Stimulated activated CD4-positive, alpha-beta T cell treated with anti-CD3 and anti-CD28 coated beads, Interleukin-15, amount 100 ng/mL, for 24 hours (primary cell): Measurements from ENCODE around the gene RAI1.
A peak's percentile ranks its signal among the peaks of the same experiment; 100 is the strongest.

ENCODE experiments used
- DNase-seq: peaks from one replicate; pipeline ENCODE4 v3.0.0-alpha.2; 2020

The RAI1 gene

GRCh38 chr17:17820046-17820445, 138.8 kb downstream of the RAI1 start:
- DNase-seq: no peak

- no peak for DNase-seq
Observed at GRCh38 chr17:17820463-17821158, 139.4 kb downstream of the RAI1 start.

- no peak for DNase-seq
Observed at GRCh38 chr17:17822189-17822588, 140.9 kb downstream of the RAI1 start.

- no peak for DNase-seq
Observed at GRCh38 chr17:17822616-17823015, 141.4 kb downstream of the RAI1 start.

GRCh38 chr17:17823433-17824118, 142.3 kb downstream of the RAI1 start:
- peak; percentile 80 for DNase-seq

- DNase-seq: peak; percentile 52
Observed at GRCh38 chr17:17824119-17824782, 143.0 kb downstream of the RAI1 start.

- no peak for DNase-seq
Observed at GRCh38 chr17:17824783-17825614, 143.7 kb downstream of the RAI1 start.

GRCh38 chr17:17826342-17826713, 145.1 kb downstream of the RAI1 start:
- no peak for DNase-seq

GRCh38 chr17:17826942-17827785, 145.9 kb downstream of the RAI1 start:
- no peak for DNase-seq

DNA sequence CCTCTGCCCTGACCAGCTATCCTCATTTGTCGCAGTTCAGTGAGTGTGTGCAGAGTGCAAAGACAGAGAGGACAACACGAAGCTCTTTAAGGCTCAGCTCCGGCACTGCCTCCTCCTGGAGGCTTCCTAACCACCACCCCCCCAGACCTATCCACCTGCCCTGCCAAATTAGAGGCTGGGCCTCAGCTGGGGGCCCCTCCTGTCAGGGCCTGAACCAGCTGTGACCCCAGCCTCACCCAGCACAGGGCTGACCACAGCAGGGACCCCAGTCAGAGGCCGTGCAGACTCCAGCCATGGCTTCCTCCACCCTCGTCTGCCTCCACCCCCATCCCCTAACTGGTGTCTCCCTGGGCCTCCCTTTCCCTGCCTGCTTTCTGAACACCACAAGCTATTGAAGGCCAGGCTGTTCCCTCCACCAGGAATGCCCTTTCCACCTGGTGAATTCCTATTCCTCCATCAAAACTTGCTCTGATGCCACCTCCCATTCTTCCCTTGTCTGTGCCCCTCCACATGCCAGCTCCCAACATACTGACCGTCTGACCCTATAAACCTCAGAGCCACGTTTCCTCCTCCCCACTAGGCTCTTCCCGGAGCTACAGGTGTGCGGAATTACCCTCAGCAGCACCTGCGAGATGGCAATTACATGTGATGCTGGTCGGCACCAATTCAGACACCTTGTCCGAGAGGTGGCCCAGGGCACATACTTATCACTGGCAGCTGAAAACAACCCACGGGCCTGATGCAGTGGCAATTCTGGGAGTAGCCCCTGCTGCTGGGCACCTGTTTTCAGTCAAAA, 146.8 kb downstream of the RAI1 start:
- no peak for DNase-seq

GRCh38 chr17:17830269-17830567, 149.0 kb downstream of the RAI1 start:
- no peak for DNase-seq

DNA sequence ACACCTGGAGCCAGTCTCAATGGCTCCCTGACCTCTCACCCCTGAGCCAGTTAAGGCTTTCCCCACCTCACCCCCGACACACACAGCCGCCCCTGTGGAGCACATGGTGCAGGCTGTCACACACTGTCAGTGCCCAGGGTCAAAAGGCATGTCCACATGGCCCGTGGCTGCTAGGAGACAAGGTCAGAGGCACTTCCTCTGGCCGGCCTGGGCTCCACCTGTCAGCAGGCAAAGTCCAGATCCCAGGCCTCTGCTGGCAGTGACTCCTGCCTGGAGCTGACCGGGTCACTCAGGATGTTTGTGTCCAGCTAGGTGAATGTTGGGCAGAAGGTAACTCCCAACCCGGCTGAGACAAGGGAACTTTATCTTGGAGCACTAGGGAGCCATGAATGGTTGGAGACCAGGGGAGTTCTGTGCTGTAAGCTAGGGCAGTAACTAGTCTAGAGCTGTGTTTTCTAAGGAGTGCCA, 149.5 kb downstream of the RAI1 start:
- no peak for DNase-seq

DNA sequence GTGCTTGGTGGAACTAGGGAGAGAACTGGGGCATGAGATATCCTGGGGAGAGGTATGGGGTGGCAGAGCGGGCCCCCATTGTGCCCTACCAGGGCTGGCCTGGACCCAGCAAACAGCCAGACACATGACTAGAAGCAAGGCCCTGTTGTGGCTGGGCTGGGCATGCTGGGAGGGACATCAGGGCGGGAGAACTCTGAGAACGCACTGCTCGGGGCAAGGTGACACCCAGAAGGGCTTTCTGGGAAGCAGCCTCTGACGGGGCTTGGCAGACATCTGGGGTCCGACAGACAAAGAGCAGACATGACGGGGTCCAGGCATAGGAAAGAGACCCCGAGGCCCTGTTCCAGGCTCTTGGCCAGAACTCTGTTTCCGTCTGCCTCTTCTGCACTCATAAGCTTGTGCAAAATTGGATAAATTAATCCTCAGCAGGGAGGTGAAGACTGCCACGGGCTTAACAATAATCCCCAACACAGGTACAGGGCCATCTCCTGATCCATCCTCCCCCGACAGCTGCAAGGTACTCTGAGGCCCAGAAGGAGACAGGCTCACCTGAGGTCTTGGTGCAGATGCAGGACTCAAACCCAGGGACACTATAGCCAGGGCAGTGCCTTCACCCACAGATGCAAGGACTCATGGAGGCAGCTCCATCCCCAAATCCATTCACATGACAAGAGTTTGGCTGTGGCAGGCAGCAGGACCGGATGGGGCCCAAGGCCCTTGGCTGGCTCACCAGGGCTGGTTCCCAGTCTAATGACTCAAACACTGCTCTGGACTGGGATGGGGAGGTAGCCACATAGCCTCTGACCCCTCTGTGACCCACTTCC, 150.2 kb downstream of the RAI1 start:
- DNase-seq: no peak

DNA sequence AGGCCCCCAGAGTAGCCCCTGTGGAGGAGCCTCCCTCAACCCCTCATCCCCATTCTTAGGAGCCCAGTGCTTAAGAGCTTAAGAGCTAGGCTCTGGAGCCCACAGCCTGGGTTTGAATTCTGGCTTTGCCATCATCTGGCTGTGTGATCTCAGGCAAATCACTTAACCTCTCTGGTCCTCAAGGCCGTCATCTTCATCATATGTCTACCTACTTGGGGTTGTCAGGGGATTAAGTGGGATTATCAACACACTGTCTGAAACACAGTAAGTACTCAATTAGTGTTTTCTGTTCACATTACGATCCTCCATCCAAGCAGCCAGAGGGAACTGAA, 150.7 kb downstream of the RAI1 start:
- DNase-seq: no peak

GRCh38 chr17:17833658-17834357, 152.6 kb downstream of the RAI1 start:
- DNase-seq: no peak

DNA sequence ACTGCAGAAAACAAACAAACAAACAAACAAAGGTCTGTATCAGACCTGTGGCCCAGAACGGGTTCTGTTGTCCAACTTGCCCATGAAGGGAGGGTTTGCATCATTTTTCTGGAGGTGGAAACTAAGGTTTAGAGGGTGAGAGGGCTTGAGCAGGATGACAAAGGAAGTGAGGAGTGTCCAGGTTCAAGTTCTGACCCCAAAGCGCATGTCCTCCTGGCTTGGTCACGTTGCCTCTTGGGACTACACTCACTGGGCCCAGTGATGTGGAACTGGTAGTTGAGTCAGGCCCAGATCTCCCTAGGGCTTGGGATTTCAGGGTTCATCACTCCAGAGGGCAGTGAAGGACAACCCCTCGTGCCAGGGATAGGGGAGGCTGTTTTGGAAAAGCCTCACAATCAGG, 153.7 kb downstream of the RAI1 start:
- no peak for DNase-seq

DNA sequence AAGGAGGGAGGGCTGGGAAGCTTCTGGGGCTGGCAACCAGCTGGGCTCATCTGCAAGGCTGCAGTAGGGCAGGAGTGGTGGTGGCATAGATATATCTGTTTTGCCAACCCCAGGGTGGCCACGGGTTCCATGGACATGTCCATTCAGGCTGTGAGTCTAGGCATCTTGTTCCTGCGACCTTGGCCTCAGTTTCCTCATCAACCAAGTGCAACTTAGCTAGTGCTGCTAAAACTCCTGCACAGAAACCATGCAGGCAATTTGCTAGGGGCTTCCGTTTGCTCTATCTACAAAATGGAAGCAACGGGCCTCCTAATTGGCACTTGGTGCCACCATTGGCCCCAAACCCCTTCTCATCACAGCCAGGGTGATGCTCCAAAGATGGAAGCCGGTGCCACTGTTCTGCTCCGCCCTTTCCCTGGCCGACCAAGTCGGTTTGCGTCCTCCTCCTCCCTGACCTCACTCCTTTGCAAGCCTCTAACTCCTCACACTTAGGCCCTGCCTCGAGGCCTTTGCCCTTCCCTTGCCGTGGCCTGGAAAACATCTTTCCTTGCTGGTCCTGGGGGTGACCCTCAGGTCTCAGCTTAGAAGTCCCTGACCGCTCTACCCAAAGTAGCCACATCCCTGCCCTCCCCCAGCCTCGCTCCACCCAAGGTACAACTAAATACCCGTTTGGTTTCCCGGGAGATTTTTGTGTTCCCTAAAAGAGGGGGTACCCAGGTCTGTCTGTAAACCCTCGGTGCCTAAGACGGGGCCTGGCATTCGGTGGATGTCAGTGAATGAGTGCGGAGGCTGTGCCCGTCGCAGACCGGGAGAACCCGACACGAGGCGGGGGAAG, 154.4 kb downstream of the RAI1 start:
- DNase-seq: no peak

DNA sequence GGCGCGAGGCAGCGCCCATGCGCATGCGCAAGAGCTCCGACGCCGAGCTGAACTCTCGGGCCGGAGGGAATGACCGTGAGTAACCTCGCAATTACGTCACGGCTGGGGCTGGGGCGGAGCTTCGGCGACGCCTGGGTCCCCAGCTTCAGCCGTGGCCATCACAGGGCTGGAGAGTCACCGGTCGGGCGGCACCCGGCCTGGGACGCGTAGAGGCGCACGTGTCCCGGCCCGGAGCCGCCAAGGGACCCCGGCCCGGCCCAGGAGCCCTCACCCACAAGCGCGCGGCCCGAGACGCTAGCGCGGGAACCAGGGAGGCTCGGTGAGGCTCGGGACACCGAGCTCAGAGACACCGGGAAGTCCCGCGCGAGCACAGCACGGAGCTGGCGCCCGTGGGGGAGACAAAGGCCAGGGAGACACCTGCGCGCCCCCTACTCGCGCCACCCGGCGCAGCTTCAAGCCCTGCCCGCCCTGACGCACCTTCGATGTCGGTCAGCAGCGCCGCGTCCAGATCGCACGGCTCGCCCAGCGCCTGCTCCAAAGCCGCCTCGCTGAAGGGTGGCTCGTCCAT, 155.1 kb downstream of the RAI1 start:
- peak; percentile 99 for DNase-seq
